Stomach (tissue), 4 donors: ENCODE measurements around the gene C2CD2L.

ENCODE experiments used
- CTCF ChIP-seq, 7 experiments: fragments of 450-650 bp in 4 of 7; fragments of 200-600 bp in 3 of 7; sonication (generic) in 3 of 7; IDR thresholded peaks; one replicate each; pipeline ENCODE4 v1.5.1; 2016 to 2019; ENCODE audit warnings: antibody characterized with exemption in 7 of 7, control low read depth in 2 of 7, mild to moderate bottlenecking in 1 of 7
- EP300 ChIP-seq: sonication (generic); formaldehyde crosslinking; IDR thresholded peaks from one replicate; pipeline ENCODE4 v1.6.1; 2017; ENCODE audit warnings: antibody characterized with exemption
- POLR2A ChIP-seq, 4 donors: fragments of 450-650 bp; IDR thresholded peaks; one replicate each; pipeline ENCODE4 v1.6.1; 2016; ENCODE audit warnings: antibody characterized with exemption in 4 of 4, control low read depth in 2 of 4, mild to moderate bottlenecking in 1 of 4, moderate library complexity in 1 of 4
- POLR2AphosphoS5 ChIP-seq, 3 donors: sonication (generic); formaldehyde crosslinking; IDR thresholded peaks; one replicate each; pipeline ENCODE4 v1.6.1; 2016; ENCODE audit warnings: antibody characterized with exemption in 3 of 3

DNA sequence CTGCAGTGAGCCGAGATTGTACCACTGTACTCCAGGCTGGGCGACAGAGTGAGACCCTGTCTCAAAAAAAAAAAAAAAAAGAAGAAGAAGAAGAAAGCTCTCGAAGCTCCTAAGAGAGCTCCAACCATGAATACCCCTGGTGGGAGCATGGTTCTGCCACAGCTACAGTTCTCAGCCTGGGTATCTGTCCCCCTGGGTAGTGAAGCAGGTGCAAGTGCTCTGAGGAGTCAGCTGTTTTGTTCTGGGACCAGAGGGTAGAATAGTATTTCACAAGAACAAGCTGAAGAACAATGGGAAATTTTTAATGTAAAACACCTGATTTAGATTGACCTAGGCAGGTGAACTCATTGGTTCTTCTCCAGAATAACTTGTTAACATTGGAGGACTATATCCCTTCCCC lies 45.9 kb upstream of the C2CD2L start:
- TF ChIP-seq CTCF (IDR thresholded peaks at IDR 0.05), result no peak
- no peak for TF ChIP-seq POLR2AphosphoS5 (IDR thresholded peaks at IDR 0.05)
- no peak for TF ChIP-seq EP300
- TF ChIP-seq POLR2A (IDR thresholded peaks at IDR 0.05), result no peak
